ENCODE data around the gene OR1M1.

The OR1M1 gene

DNA sequence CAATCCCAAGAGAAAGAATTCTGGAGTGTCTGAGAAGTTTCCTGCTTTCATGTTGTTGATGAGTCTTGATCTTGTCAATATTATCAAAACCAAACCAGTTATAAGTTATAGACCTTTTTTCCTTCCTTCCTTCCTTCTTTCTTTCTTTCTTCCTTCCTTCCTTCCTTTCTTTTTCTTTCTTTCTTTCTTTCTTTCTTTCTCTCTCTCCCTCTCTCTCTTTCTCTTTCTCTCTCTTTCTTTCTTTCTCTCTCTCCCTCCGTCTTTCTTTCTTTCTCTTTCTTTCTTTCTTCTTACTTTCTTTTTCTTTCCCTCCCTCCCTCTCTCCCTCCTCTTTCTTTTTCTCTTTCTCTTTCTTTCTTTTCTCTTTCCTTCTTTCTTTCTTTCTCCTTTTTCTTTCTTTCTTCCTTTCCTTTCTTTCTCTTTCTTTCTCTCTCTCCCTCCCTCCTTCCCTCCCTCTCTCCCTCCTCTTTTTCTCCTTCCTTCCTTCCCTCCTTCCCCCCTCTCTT lies 40.1 kb downstream of the OR1M1 start, which contains the start of gene OR7G3:
TSS of gene OR7G3 (minus strand) at position 51 of the 506 bp plus-strand sequence. CDS start at position 51, 0 bp downstream.
- H3K4me3 Mint-ChIP-seq = no peak within 1 kb of the TSS
- no peaks in the 10 kb centered on the region for H3K36me3 Mint-ChIP-seq (ENCODE audit: low read depth)
- peaks cover 4% of the 10 kb centered on the region for H3K27me3 Mint-ChIP-seq (ENCODE audit: low read depth)
- H3K27ac Mint-ChIP-seq = no peak within 1 kb of the TSS
- peaks cover 5% of the 10 kb centered on the region for H3K4me1 Mint-ChIP-seq (ENCODE audit: low read depth)
- peaks cover 3% of the 10 kb centered on the region for H3K9me3 Mint-ChIP-seq

DNA sequence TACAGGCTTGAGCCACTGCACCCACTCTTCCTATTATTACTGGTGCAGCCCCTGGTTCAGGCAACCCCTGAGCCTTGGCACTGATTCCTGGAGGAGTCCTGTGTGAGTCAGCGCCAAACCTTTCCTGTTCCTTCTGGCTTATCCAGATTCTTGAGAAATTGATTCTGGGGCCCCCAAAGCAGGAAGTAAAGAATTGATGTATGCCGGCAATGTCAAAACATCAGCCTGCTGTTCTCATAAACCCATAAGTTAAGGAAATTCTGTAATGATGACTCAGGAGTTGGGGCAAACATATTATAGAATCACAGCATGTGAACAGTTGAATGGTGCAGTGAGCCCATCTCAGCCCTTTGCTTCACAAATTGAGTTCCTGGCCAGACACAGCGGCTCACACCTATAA lies 41.3 kb downstream of the OR1M1 start:
- Mint-ChIP-seq H3K27me3 (ENCODE audit: low read depth) (peaks cover 4% of the 10 kb centered on the region), H3K27ac (no peak overlapping the region), H3K4me3 (no peak overlapping the region), H3K4me1 (ENCODE audit: low read depth) (peaks cover 5% of the 10 kb centered on the region), H3K36me3 (ENCODE audit: low read depth) (no peaks in the 10 kb centered on the region), H3K9me3 (no peaks in the 10 kb centered on the region)

DNA sequence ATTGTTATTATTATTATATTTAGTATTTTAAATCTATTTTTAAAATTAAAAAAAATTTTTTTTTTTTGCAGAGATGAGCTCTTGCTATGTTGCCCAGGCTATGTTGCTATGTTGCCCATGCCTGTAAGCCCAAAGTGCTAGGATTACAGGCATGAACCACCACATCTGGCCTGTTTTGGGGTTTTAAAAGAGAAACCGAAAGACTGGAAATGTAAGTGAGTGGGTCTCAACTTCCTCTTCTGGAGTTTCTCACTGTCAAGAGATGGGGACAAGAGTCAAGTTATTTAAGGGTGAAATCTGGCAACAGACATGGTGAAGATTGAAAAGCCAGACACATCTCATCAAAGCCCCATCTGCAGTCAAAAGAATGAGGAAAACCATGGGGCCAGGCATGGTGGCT lies 44.1 kb downstream of the OR1M1 start:
- H3K9me3 Mint-ChIP-seq = no peaks in the 10 kb centered on the region
- H3K4me1 Mint-ChIP-seq (ENCODE audit: low read depth) = peaks cover 5% of the 10 kb centered on the region
- H3K27me3 Mint-ChIP-seq (ENCODE audit: low read depth) = peaks cover 4% of the 10 kb centered on the region
- H3K27ac Mint-ChIP-seq = no peak overlapping the region
- no peak overlapping the region for H3K4me3 Mint-ChIP-seq
- no peaks in the 10 kb centered on the region for H3K36me3 Mint-ChIP-seq (ENCODE audit: low read depth)

DNA sequence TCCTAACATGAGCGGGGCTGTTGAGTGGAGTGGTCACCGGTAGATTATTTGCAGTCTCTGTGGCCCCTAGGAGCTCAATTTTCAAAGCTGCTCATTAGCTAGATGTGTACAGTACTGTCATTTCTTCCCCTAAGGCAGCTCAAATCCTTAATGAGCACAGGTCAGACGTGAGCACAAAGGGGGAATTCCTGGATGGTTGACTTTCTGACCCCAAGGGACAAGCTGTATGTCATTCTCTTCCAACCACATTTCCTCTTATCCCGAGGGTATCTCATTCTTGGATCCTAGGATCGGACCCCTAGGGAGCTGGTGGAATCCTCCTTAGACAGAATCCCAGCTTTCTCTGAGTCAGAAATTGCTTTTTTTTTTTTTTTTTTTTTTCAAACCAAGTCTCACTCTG lies 45.6 kb downstream of the OR1M1 start:
- H3K27me3 Mint-ChIP-seq (ENCODE audit: low read depth) = peaks cover 1% of the 10 kb centered on the region
- peaks cover 9% of the 10 kb centered on the region for H3K4me1 Mint-ChIP-seq (ENCODE audit: low read depth)
- H3K36me3 Mint-ChIP-seq (ENCODE audit: low read depth) = no peaks in the 10 kb centered on the region
- no peak overlapping the region for H3K4me3 Mint-ChIP-seq
- H3K27ac Mint-ChIP-seq = no peak overlapping the region
- no peaks in the 10 kb centered on the region for H3K9me3 Mint-ChIP-seq

DNA sequence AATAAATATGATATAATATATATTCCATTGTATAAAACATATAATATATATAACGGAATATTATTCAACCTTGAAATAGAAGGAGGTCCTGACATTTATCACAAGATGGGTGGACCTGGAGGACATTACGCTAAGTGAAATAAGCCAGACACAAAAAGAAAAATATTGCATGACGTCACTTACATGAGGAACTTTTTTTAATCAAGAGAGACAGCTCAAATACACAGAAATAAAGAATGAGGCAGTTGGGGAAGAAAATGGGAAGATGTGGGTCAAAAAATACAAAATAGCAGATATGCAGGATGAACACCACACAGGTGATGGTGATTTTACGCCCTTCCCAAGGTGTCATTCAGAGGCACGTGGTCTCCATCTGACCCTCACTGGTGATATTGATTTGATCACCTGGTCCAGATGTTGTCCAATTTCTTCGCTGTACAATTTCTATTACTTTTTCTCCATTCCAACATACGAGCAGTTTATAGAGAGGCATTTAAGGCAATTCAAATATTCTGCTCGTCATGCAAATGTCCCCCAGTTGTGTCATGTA lies 52.8 kb downstream of the OR1M1 start:
- no peaks in the 10 kb centered on the region for H3K27me3 Mint-ChIP-seq (ENCODE audit: low read depth)
- H3K27ac Mint-ChIP-seq = peak overlapping the region; percentile 95
- peak overlapping the region; percentile 96 for H3K4me3 Mint-ChIP-seq
- peaks cover 21% of the 10 kb centered on the region for H3K4me1 Mint-ChIP-seq (ENCODE audit: low read depth)
- peaks cover 16% of the 10 kb centered on the region for H3K9me3 Mint-ChIP-seq
- peaks cover 31% of the 10 kb centered on the region for H3K36me3 Mint-ChIP-seq (ENCODE audit: low read depth)

DNA sequence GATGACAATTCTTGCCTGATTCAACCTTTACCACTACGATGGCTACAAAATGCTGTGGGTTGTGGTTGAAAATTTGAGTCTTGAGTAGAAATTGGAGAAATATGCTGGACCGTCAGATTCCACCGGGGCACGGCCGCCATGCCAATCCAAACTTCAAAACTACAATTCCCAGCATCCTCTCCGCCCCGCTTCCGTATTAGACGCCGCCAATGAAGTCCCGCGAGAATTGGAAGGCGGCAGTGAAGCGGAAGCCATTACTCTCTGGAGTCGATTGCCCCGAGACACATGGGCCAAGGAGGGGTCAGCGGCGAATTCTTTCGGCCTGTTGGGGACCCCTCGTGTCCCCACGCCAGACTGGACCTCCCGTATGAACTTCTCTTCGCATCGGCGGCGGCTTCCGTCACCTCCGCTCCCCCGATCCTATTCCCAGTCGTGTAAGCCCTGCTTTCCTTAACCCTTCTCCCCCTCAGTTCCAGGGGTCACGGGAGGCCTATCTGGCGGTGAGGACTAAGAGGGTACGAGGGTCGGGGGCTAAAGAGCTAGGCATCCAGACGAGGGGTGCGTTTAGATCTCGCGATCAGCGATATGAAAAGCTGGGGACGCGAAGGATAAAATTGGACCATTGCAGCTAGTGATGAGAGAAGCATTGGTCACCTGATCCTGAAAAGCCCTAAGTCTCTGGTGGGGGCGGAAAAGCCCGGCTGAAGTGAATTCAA lies 53.5 kb downstream of the OR1M1 start, which contains the start of gene ZNF317:
TSS of gene ZNF317 (plus strand) at position 239 of the 716 bp plus-strand sequence. CDS start 15,620 bp downstream, outside the sequence.
- H3K36me3 Mint-ChIP-seq (ENCODE audit: low read depth) = peaks cover 37% of the 10 kb centered on the region
- peaks cover 21% of the 10 kb centered on the region for H3K4me1 Mint-ChIP-seq (ENCODE audit: low read depth)
- peak within 1 kb of the TSS; percentile 95 for H3K27ac Mint-ChIP-seq
- no peaks in the 10 kb centered on the region for H3K27me3 Mint-ChIP-seq (ENCODE audit: low read depth)
- H3K9me3 Mint-ChIP-seq = peaks cover 20% of the 10 kb centered on the region
- peak within 1 kb of the TSS; percentile 96 for H3K4me3 Mint-ChIP-seq

DNA sequence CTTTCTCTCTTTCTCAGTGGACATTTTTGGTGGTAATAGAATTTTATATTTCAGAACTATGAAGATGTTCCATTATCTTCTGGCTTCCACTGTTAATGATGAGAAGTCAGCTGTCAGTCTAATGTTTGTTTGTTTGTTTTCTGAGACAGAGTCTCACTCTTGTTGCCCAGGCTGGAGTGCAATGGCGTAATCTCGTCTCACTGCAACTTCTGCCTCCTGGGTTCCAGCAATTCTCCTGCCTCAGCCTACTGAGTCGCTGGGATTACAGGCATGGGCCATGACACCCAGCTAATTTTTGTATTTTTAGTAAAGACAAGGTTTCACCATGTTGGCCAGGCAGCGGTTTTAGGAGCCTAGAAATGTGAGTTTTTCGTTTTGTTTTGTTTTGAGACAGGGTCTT lies 58.1 kb downstream of the OR1M1 start:
- Mint-ChIP-seq H3K9me3 (peaks cover 52% of the 10 kb centered on the region), H3K27me3 (ENCODE audit: low read depth) (no peaks in the 10 kb centered on the region), H3K4me3 (no peak overlapping the region), H3K36me3 (ENCODE audit: low read depth) (peaks cover 77% of the 10 kb centered on the region), H3K4me1 (ENCODE audit: low read depth) (peaks cover 23% of the 10 kb centered on the region), H3K27ac (no peak overlapping the region)

Measured in T-helper 1 cell treated with Interleukin-12 subunit alpha and Interleukin-12 subunit beta and Interleukin-4 antibody, amounts not matched to agents 30 μg/mL and 1 μg/mL, for 36 hours (primary cell).